A549 (cell line): ENCODE data around the gene NPFFR2. TPM values are rescaled to one million over a fixed set of nuclear protein-coding genes. Genes with fewer than 3 reads are reported as not detected.

Source experiments
- ATAC-seq, 2 experiments: fragments of 200-7000 bp in 1 of 2; fragments of >200 bp in 1 of 2; cut with Nextera tagmentation in 1 of 2; cut with Tn5 transposase in 1 of 2; 3 replicates each; pipeline versions ENCODE4 v1.8.0 to v1.9.1; 2018 to 2020; ENCODE audit warnings: mild to moderate bottlenecking in 1 of 2, moderate library complexity in 1 of 2
- CTCF ChIA-PET: fragments of 300-600 bp; sonication (Branson Sonifier 250); formaldehyde crosslinking; extraction: SDS; loops from one replicate; lab custom pipeline; 2021; ENCODE audit warnings: antibody characterized with exemption, inconsistent platforms; lab: Yijun Ruan, JAX
- POLR2A ChIA-PET: fragments of 350-600 bp; formaldehyde crosslinking; extraction: SDS; loops from one replicate; lab custom pipeline; 2021; ENCODE audit warnings: antibody characterized with exemption, inconsistent platforms; lab: Yijun Ruan, JAX
- DNase-seq, 2 experiments: peaks; one replicate each; pipeline versions ENCODE4 v3.0.0 to v3.0.0-alpha.2; 2011 to 2016; ENCODE audit warnings: low read depth in 1 of 2, low spot score in 1 of 2
- FAIRE-seq: peaks from 2 replicates; lab custom pipeline; 2011; peaks lifted over from hg19 to GRCh38; lab: Jason Lieb, UNC
- H3K27ac ChIP-seq, 2 experiments: fragments of >200 bp; sonication (Bioruptor Twin); formaldehyde crosslinking; 3 replicates each; pipeline ENCODE4 v1.5.1; 2016 to 2017
- H3K4me1 ChIP-seq: fragments of >200 bp; sonication (Bioruptor Twin); formaldehyde crosslinking; 3 replicates; pipeline ENCODE4 v1.6.1; 2016
- H3K4me2 ChIP-seq: fragments of >200 bp; sonication (Bioruptor Twin); formaldehyde crosslinking; 3 replicates; pipeline ENCODE4 v1.6.1; 2016
- H3K4me3 ChIP-seq: fragments of >200 bp; sonication (Bioruptor Twin); formaldehyde crosslinking; 3 replicates; pipeline ENCODE4 v1.5.1; 2016
- H3K9me3 ChIP-seq: fragments of >200 bp; sonication (Bioruptor Twin); formaldehyde crosslinking; 3 replicates; pipeline ENCODE4 v1.6.1; 2016
- BCL3 ChIP-seq: fragments of >200 bp; sonication (Bioruptor Twin); formaldehyde crosslinking; IDR thresholded peaks from 3 replicates; pipeline ENCODE4 v1.6.1; 2016
- CBX2 ChIP-seq: fragments of 200-600 bp; sonication (generic); IDR thresholded peaks from 2 replicates; pipeline ENCODE4 v1.6.1; 2016; ENCODE audit warnings: low read depth, mild to moderate bottlenecking, borderline replicate concordance
- CBX8 ChIP-seq: fragments of 200-600 bp; sonication (generic); IDR thresholded peaks from 2 replicates; pipeline ENCODE4 v1.6.1; 2016
- CHD2 ChIP-seq: fragments of 150-350 bp; IDR thresholded peaks from 2 replicates; pipeline ENCODE4 v1.6.1; 2014; ENCODE audit warnings: low read length; ENCODE audit not compliant: partially characterized antibody
- CHD4 ChIP-seq: fragments of 200-600 bp; sonication (generic); IDR thresholded peaks from 2 replicates; pipeline ENCODE4 v1.6.1; 2016; ENCODE audit warnings: antibody characterized with exemption, mild to moderate bottlenecking, borderline replicate concordance
- ELK1 ChIP-seq: fragments of 150-350 bp; IDR thresholded peaks from 2 replicates; pipeline ENCODE4 v1.6.1; 2014; ENCODE audit warnings: low read depth, mild to moderate bottlenecking, low read length
- ESRRA ChIP-seq: fragments of 150-350 bp; IDR thresholded peaks from 2 replicates; pipeline ENCODE4 v1.6.1; 2014; ENCODE audit warnings: mild to moderate bottlenecking, low read length, borderline replicate concordance
- FOSL2 ChIP-seq, 2 experiments: fragments of 450-650 bp in 1 of 2; fragments of >200 bp in 1 of 2; sonication (Bioruptor Twin) in 1 of 2; formaldehyde crosslinking; IDR thresholded peaks; 2 replicates each; pipeline versions ENCODE4 v1.5.0 to v1.6.1; 2016 to 2020; ENCODE audit warnings: mild to moderate bottlenecking in 1 of 2, moderate library complexity in 1 of 2
- FOXS1 ChIP-seq: fragments of 250-450 bp; sonication (Bioruptor Pico); IDR thresholded peaks from 2 replicates; pipeline ENCODE4 v1.5.0; 2020; ENCODE audit warnings: mild to moderate bottlenecking, moderate library complexity
- GATA3 ChIP-seq: IDR thresholded peaks from 2 replicates; pipeline ENCODE4 v1.6.1; 2012; ENCODE audit warnings: borderline replicate concordance
- HES2 ChIP-seq: fragments of >200 bp; sonication (Bioruptor Twin); formaldehyde crosslinking; IDR thresholded peaks from 2 replicates; pipeline ENCODE4 v1.6.1; 2016
- HMGXB4 ChIP-seq: fragments of 250-450 bp; sonication (Bioruptor Pico); IDR thresholded peaks from 2 replicates; pipeline ENCODE4 v1.5.0; 2021; ENCODE audit warnings: mild to moderate bottlenecking, moderate library complexity, borderline replicate concordance
- HOXA7 ChIP-seq: fragments of 250-450 bp; sonication (Bioruptor Pico); IDR thresholded peaks from 2 replicates; pipeline ENCODE4 v1.5.0; 2020; ENCODE audit warnings: mild to moderate bottlenecking, moderate library complexity
- HOXB13 ChIP-seq: fragments of 250-450 bp; sonication (Bioruptor Pico); IDR thresholded peaks from 2 replicates; pipeline ENCODE4 v1.5.0; 2020; ENCODE audit warnings: low read depth, mild to moderate bottlenecking, moderate library complexity
- JUN ChIP-seq, 2 experiments: fragments of >200 bp; sonication (Bioruptor Twin); formaldehyde crosslinking; IDR thresholded peaks; 2 replicates in 1 of 2; 3 replicates in 1 of 2; pipeline ENCODE4 v1.6.1; 2016 to 2017
- MAFK ChIP-seq: fragments of 450-650 bp; IDR thresholded peaks from 2 replicates; pipeline ENCODE4 v1.6.1; 2014; ENCODE audit not compliant: partially characterized antibody
- MAX ChIP-seq: IDR thresholded peaks from 2 replicates; pipeline ENCODE4 v1.6.1; 2012
- MYC ChIP-seq: IDR thresholded peaks from 2 replicates; pipeline ENCODE4 v1.6.1; 2012; ENCODE audit warnings: mild to moderate bottlenecking, inconsistent platforms, low read length, improper control_type of control experiment, borderline replicate concordance
- NPAS2 ChIP-seq: fragments of 250-450 bp; sonication (Bioruptor Pico); IDR thresholded peaks from 2 replicates; pipeline ENCODE4 v1.8.0; 2022; ENCODE audit warnings: mild to moderate bottlenecking, moderate library complexity, borderline replicate concordance
- RARB ChIP-seq: fragments of 250-450 bp; sonication (Bioruptor Pico); IDR thresholded peaks from 2 replicates; pipeline ENCODE4 v1.8.0; 2021; ENCODE audit warnings: mild to moderate bottlenecking, moderate library complexity
- RCOR1 ChIP-seq: fragments of 150-350 bp; IDR thresholded peaks from 2 replicates; pipeline ENCODE4 v1.6.1; 2014; ENCODE audit warnings: antibody characterized with exemption, low read length, low read depth
- RFX5 ChIP-seq: fragments of 450-650 bp; IDR thresholded peaks from 2 replicates; pipeline ENCODE4 v1.7.1; 2014; ENCODE audit warnings: antibody characterized with exemption, mild to moderate bottlenecking, moderate library complexity
- RNF2 ChIP-seq: fragments of 200-600 bp; sonication (generic); IDR thresholded peaks from 2 replicates; pipeline ENCODE4 v1.6.1; 2016; ENCODE audit warnings: low read depth, mild to moderate bottlenecking, antibody characterized with exemption, moderate library complexity, borderline replicate concordance
- ZC3H11A ChIP-seq: fragments of 450-650 bp; IDR thresholded peaks from 2 replicates; pipeline ENCODE4 v1.6.1; 2014; ENCODE audit warnings: antibody characterized with exemption, mild to moderate bottlenecking
- ZFP36 ChIP-seq: fragments of 450-650 bp; IDR thresholded peaks from 2 replicates; pipeline ENCODE4 v1.6.1; 2014; ENCODE audit warnings: borderline replicate concordance; ENCODE audit not compliant: partially characterized antibody
- ZNF302 ChIP-seq: fragments of 250-450 bp; sonication (Bioruptor Pico); IDR thresholded peaks from 2 replicates; pipeline ENCODE4 v1.9.0; 2021; ENCODE audit warnings: inconsistent platforms, mild to moderate bottlenecking, moderate library complexity
- WGBS: methylation state at CpG from one replicate; pipeline ENCODE4 v1.1.6; 2017; ENCODE audit errors: missing lambda C conversion rate; 5-methylcytosine and 5-hydroxymethylcytosine counted together
- polyA plus RNA-seq, 4 experiments: library from polyadenylated mRNA; depleted of rRNA in 3 of 4; stranded (reverse); fragments of >200 nt; fragmentation: RNase III in 1 of 4; extraction: RNeasy Plus Mini Kit Qiagen cat#74134 plus additional on column Dnase treatment in 1 of 4; gene quantifications; 2 replicates in 3 of 4; 3 replicates in 1 of 4; pipeline ENCODE4 v1.2.3, GENCODE V29; 2011 to 2017

The NPFFR2 gene
- polyA plus RNA-seq, 2 of the 4 experiments (the other 2 are of a cell fraction): not detected

- TF ChIP-seq FOSL2 (IDR thresholded peaks at IDR 0.05): no peak
- no peak for TF ChIP-seq FOSL2 (CRISPR knock-in tag; IDR thresholded peaks at IDR 0.05)
- no peak for TF ChIP-seq HOXB13 (CRISPR knock-in tag)
- no peak for TF ChIP-seq ZC3H11A
- no peak for TF ChIP-seq CBX2
- TF ChIP-seq HMGXB4 (CRISPR knock-in tag): no peak
- no peak for TF ChIP-seq RFX5
- no peak for TF ChIP-seq HES2
- TF ChIP-seq RCOR1: no peak
- TF ChIP-seq RARB (CRISPR knock-in tag): no peak
- TF ChIP-seq NPAS2 (CRISPR knock-in tag): no peak
- no peak for TF ChIP-seq FOXS1 (CRISPR knock-in tag)
- no peak for TF ChIP-seq ZFP36
- DNase-seq: no peak
- ChIA-PET CTCF (no interaction called here), POLR2A (no interaction called here)
- no peak for FAIRE-seq
- Histone ChIP-seq H3K4me1 (no peaks in the 10 kb centered on the region), H3K4me2 (no peak overlapping the region), H3K27ac (no peak overlapping the region), H3K4me3 (no peak overlapping the region), H3K9me3 (no peaks in the 10 kb centered on the region)
- no peak for ATAC-seq
Measured at GRCh38 chr4:72055566-72055965, 23.8 kb downstream of the NPFFR2 start.

GRCh38 chr4:72063726-72064125, 31.9 kb downstream of the NPFFR2 start:
- Histone ChIP-seq H3K4me1 (no peaks in the 10 kb centered on the region), H3K4me3 (no peak overlapping the region), H3K9me3 (no peaks in the 10 kb centered on the region), H3K4me2 (no peak overlapping the region), H3K27ac (no peak overlapping the region)
- no peak for TF ChIP-seq MAFK
- TF ChIP-seq ZC3H11A: no peak
- no peak for TF ChIP-seq ZNF302 (CRISPR knock-in tag)
- no peak for TF ChIP-seq ZFP36
- TF ChIP-seq MAX: no peak
- no peak for TF ChIP-seq GATA3
- TF ChIP-seq CBX2: no peak
- no peak for TF ChIP-seq HOXB13 (CRISPR knock-in tag)
- TF ChIP-seq HMGXB4 (CRISPR knock-in tag): no peak
- TF ChIP-seq HOXA7 (CRISPR knock-in tag): no peak
- no peak for TF ChIP-seq CBX8
- TF ChIP-seq RCOR1: no peak
- POLR2A ChIA-PET: no interaction called here
- ATAC-seq (no peak), DNase-seq (no peak), FAIRE-seq (no peak)
- CTCF ChIA-PET: no interaction called here
- 2% methylated on average over 2 of the region's 2 CpGs for WGBS

GRCh38 chr4:72067051-72067450, 35.3 kb downstream of the NPFFR2 start:
- DNase-seq: no peak
- Histone ChIP-seq H3K9me3 (no peaks in the 10 kb centered on the region), H3K4me1 (no peaks in the 10 kb centered on the region), H3K4me3 (no peak overlapping the region)
- no peak for FAIRE-seq
- POLR2A ChIA-PET: no interaction called here
- TF ChIP-seq CHD2: no peak
- TF ChIP-seq HOXA7 (CRISPR knock-in tag): no peak
- no peak for TF ChIP-seq MYC
- no peak for TF ChIP-seq RNF2
- no peak for TF ChIP-seq ELK1
- no peak for TF ChIP-seq BCL3
- no peak for TF ChIP-seq CHD4
- no peak for TF ChIP-seq ESRRA
- TF ChIP-seq JUN (IDR thresholded peaks at IDR 0.05): no peak
- TF ChIP-seq, all 56 proteins: peak for 0
- WGBS: 22% methylated on average over 5 of the region's 7 CpGs
- H3K4me2 ChIP-seq: no peak overlapping the region
- ATAC-seq: no peak
- H3K27ac ChIP-seq: no peak overlapping the region
- CTCF ChIA-PET: no interaction called here
